Chondrocyte (in vitro differentiated cells): Measurements from ENCODE around the gene NAA40. TPM values are rescaled to one million over a fixed set of nuclear protein-coding genes. Genes with fewer than 3 reads are reported as not detected.
"Not testable (repeated sequence)": the region's sequence is repeated elsewhere in the genome, so short reads cannot be mapped to it uniquely, and the experiment has no call there.

Experiments used
- DNase-seq: peaks from one replicate; pipeline ENCODE4 v3.0.0; 2021; ENCODE audit warnings: mixed read lengths, low spot score
- H3K27ac Mint-ChIP-seq: one replicate; pipeline ENCODE4 v1.8.0; 2021; ENCODE audit warnings: mild to moderate bottlenecking, moderate library complexity, mixed read lengths; ENCODE audit not compliant: unreplicated experiment
- H3K27me3 Mint-ChIP-seq: 2 replicates; pipeline ENCODE4 v1.8.0; 2021; ENCODE audit warnings: low read depth, mixed read lengths
- H3K36me3 Mint-ChIP-seq: 2 replicates; pipeline ENCODE4 v1.8.0; 2021; ENCODE audit warnings: low read depth, mixed read lengths
- H3K4me1 Mint-ChIP-seq: 2 replicates; pipeline ENCODE4 v1.8.0; 2021; ENCODE audit warnings: low read depth, mild to moderate bottlenecking, mixed read lengths
- H3K4me3 Mint-ChIP-seq: one replicate; pipeline ENCODE4 v1.8.0; 2021; ENCODE audit warnings: mild to moderate bottlenecking, moderate library complexity, mixed read lengths; ENCODE audit not compliant: unreplicated experiment
- H3K9me3 Mint-ChIP-seq: 2 replicates; pipeline ENCODE4 v1.8.0; 2021; ENCODE audit warnings: low read depth, mixed read lengths
- CTCF ChIP-seq: fragments of 200-600 bp; sonication (generic); IDR thresholded peaks from 2 replicates; pipeline ENCODE4 v1.5.0; 2021; ENCODE audit warnings: antibody characterized with exemption, mild to moderate bottlenecking, moderate library complexity
- total RNA-seq: library from RNA; stranded (reverse); gene quantifications from 3 replicates; pipeline ENCODE4 v1.2.1, GENCODE V29; 2021

NAA40 gene
- total RNA-seq, 1 donor from 2014 or later, result 17.7 TPM

DNA sequence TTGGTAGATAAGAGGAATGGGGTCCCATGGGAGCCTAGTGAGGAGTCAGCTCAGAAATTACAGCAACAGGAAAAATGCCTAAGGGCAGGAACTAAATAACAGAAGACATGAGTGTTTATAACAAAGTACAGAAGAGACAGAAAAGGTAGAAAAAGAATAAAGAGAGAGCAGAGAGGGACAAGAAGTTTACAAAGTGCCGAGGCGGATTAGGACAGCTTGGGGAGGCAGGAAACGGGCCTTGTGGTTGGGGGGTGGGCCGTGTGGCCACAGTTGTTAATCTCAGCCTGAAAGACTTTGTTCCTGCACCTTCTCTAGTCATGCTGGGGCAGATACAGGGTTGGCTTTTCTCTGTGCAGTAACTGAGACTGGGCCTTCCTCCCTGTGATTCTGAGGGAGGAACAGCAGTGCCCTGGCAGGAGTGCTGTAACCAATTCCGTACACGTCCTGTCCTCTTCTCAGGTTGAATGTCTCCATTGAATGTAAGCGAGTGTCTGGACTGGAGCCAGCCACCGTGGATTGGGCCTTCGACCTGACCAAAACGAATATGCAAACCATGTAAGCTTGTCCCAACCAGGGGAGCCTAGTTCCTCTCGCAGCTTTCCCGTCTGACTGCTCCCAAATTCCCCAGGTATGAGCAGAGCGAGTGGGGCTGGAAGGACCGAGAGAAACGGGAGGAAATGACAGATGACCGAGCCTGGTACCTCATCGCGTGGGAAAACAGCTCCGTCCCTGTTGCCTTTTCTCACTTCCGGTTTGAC is 13.2 kb downstream of the NAA40 start:
- no peak for TF ChIP-seq CTCF
- Mint-ChIP-seq H3K36me3 (peaks cover 25% of the 10 kb centered on the region), H3K9me3 (no peaks in the 10 kb centered on the region), H3K27me3 (no peaks in the 10 kb centered on the region), H3K4me3 (no peak overlapping the region), H3K27ac (no peak overlapping the region), H3K4me1 (no peaks in the 10 kb centered on the region)
- DNase-seq, result no peak

GRCh38 chr11:63952570-63952969 is 13.8 kb downstream of the NAA40 start:
- Mint-ChIP-seq H3K4me1 (no peaks in the 10 kb centered on the region), H3K27ac (no peak overlapping the region), H3K4me3 (no peak overlapping the region), H3K36me3 (peaks cover 25% of the 10 kb centered on the region), H3K9me3 (no peaks in the 10 kb centered on the region), H3K27me3 (no peaks in the 10 kb centered on the region)
- DNase-seq, result no peak
- TF ChIP-seq CTCF, result no peak

DNA sequence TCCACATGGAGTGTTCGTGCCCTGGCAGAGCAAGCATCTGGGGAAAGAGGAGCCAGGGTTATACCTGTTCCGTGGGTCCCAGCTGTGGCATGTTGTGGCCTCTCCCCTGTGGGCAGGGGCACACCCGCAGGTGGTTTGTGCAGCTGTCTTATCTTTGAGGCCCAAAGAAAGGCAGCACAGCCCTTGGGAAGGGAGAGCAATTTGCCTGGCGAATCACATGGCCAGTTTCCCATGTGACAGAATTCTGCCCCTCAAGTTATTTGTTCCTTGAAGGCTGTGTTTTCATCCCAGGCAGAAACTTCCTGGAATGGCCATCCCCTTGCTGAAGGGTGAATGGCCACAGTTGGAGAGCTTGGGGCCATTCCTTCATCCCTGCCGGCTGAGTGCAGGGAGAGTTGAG is 19.2 kb downstream of the NAA40 start:
- DNase-seq, result no peak
- Mint-ChIP-seq H3K27ac (no peak overlapping the region), H3K9me3 (no peaks in the 10 kb centered on the region), H3K4me1 (no peaks in the 10 kb centered on the region), H3K27me3 (no peaks in the 10 kb centered on the region), H3K4me3 (no peak overlapping the region), H3K36me3 (peaks cover 19% of the 10 kb centered on the region)
- no peak for TF ChIP-seq CTCF

GRCh38 chr11:63961608-63962412 is 23.0 kb downstream of the NAA40 start:
- Mint-ChIP-seq H3K4me3 (no peak overlapping the region), H3K9me3 (no peaks in the 10 kb centered on the region), H3K27ac (no peak overlapping the region), H3K4me1 (no peaks in the 10 kb centered on the region), H3K27me3 (no peaks in the 10 kb centered on the region), H3K36me3 (no peaks in the 10 kb centered on the region)
- TF ChIP-seq CTCF, result no peak
- no peak for DNase-seq

- H3K4me1 Mint-ChIP-seq, result not testable (repeated sequence)
Measured at GRCh38 chr11:63963895-63964294, 25.1 kb downstream of the NAA40 start.

More at GRCh38 chr11:63963895-63964294, 25.1 kb downstream of the NAA40 start:
- H3K4me3 Mint-ChIP-seq, H3K9me3 Mint-ChIP-seq, H3K27ac Mint-ChIP-seq, H3K27me3 Mint-ChIP-seq, DNase-seq, H3K36me3 Mint-ChIP-seq: not testable (repeated sequence)
